Astrocyte (in vitro differentiated cells and primary cell): ENCODE data around the gene PITPNB.

ENCODE experiments used
- CTCF ChIP-seq: IDR thresholded peaks from 2 replicates; pipeline ENCODE4 v1.5.1; 2011; ENCODE audit warnings: low read depth, mild to moderate bottlenecking, inconsistent platforms, low read length, moderate library complexity; ENCODE audit not compliant: insufficient read depth
- EZH2 ChIP-seq: IDR thresholded peaks from 2 replicates; pipeline ENCODE4 v1.6.1; 2012; ENCODE audit warnings: mild to moderate bottlenecking, low read length, inconsistent platforms; ENCODE audit not compliant: insufficient read depth

- TF ChIP-seq CTCF (no peak), EZH2 (no peak)
These were observed 47.4 kb upstream of the PITPNB start for GRCh38 chr22:27966168-27967064.
